H7 (cell line): ENCODE measurements around the gene MMP20. TPM values are rescaled to one million over a fixed set of nuclear protein-coding genes. Genes with fewer than 3 reads are reported as not detected.

ENCODE experiments used
- DNase-seq: peaks from one replicate; pipeline ENCODE4 v3.0.0; 2012
- H3K27me3 ChIP-seq: 2 replicates; pipeline ENCODE4 v1.6.0; 2011; ENCODE audit warnings: mild to moderate bottlenecking, low read length; ENCODE audit not compliant: control insufficient read depth, insufficient read depth
- H3K36me3 ChIP-seq: replicated peaks from 2 replicates; pipeline ENCODE4 v1.5.1; 2011; ENCODE audit warnings: low read length; ENCODE audit not compliant: control insufficient read depth, insufficient read depth
- H3K4me3 ChIP-seq: 2 replicates; pipeline ENCODE4 v1.5.1; 2011; ENCODE audit warnings: low read depth, mild to moderate bottlenecking, control low read depth, low read length, moderate library complexity; ENCODE audit not compliant: insufficient read depth
- total RNA-seq: library from RNA; depleted of rRNA; stranded (reverse); fragments of >200 nt; shearing (Covaris generic); gene quantifications from 2 replicates; pipeline ENCODE4 v1.2.3, GENCODE V29; 2014; rRNA removed

Gene MMP20
- total RNA-seq, 1 experiment from 2014 or later, result not detected

- no peak overlapping the region for H3K4me3 ChIP-seq
- no peaks in the 10 kb centered on the region for H3K36me3 ChIP-seq
- no peak for DNase-seq
- no peaks in the 10 kb centered on the region for H3K27me3 ChIP-seq
Measured at GRCh38 chr11:102544594-102544993, 80.5 kb downstream of the MMP20 start.

GRCh38 chr11:102539567-102539966 is 85.6 kb downstream of the MMP20 start:
- H3K4me3 ChIP-seq, result no peak overlapping the region
- no peak for DNase-seq
- no peaks in the 10 kb centered on the region for H3K36me3 ChIP-seq
- H3K27me3 ChIP-seq, result no peaks in the 10 kb centered on the region

GRCh38 chr11:102538932-102539331 is 86.2 kb downstream of the MMP20 start:
- Histone ChIP-seq H3K4me3 (no peak overlapping the region), H3K27me3 (no peaks in the 10 kb centered on the region), H3K36me3 (no peaks in the 10 kb centered on the region)
- DNase-seq, result no peak

- no peak overlapping the region for H3K4me3 ChIP-seq
- no peaks in the 10 kb centered on the region for H3K27me3 ChIP-seq
- H3K36me3 ChIP-seq, result no peaks in the 10 kb centered on the region
- no peak for DNase-seq
Measured at GRCh38 chr11:102534261-102534872, 90.8 kb downstream of the MMP20 start.

- peak; percentile 29 for DNase-seq
- Histone ChIP-seq H3K4me3 (no peak within 1 kb of the TSS), H3K27me3 (no peaks in the 10 kb centered on the region), H3K36me3 (no peaks in the 10 kb centered on the region)
Measured at GRCh38 chr11:102530558-102530957, 94.6 kb downstream of the MMP20 start, which contains the start of gene MMP7. TSS of gene MMP7 (minus strand) at chr11:102530747. CDS start at chr11:102530700, 47 bp downstream.

- Histone ChIP-seq H3K27me3 (no peaks in the 10 kb centered on the region), H3K4me3 (no peak overlapping the region), H3K36me3 (no peaks in the 10 kb centered on the region)
- DNase-seq, result no peak
Measured at GRCh38 chr11:102528618-102529017, 96.5 kb downstream of the MMP20 start.

GRCh38 chr11:102527684-102528083 is 97.4 kb downstream of the MMP20 start:
- Histone ChIP-seq H3K4me3 (no peak overlapping the region), H3K27me3 (no peaks in the 10 kb centered on the region), H3K36me3 (no peaks in the 10 kb centered on the region)
- DNase-seq, result no peak

GRCh38 chr11:102527041-102527440 is 98.1 kb downstream of the MMP20 start:
- Histone ChIP-seq H3K36me3 (no peaks in the 10 kb centered on the region), H3K27me3 (no peaks in the 10 kb centered on the region), H3K4me3 (no peak overlapping the region)
- no peak for DNase-seq

Other genes starting within 250 kb of the MMP20 start
- 73.7 and 113 TPM in 2 replicates for gene TMEM123, start 172.6 kb downstream of the MMP20 start, total RNA-seq
- gene MMP7, start 94.6 kb downstream of the MMP20 start, total RNA-seq, result not detected in 2 replicates
- not detected in 2 replicates for gene MMP27, start 80.4 kb upstream of the MMP20 start, total RNA-seq
- gene MMP8, start 99.6 kb upstream of the MMP20 start, total RNA-seq, result not detected in 2 replicates
- not detected in 2 replicates for gene MMP10, start 155.3 kb upstream of the MMP20 start, total RNA-seq
- 0.03 TPM in 1 of 2 replicates, not detected in the other for gene MMP1, start 172.8 kb upstream of the MMP20 start, total RNA-seq
- gene MMP3, start 218.3 kb upstream of the MMP20 start, total RNA-seq, result not detected in 2 replicates
- gene MMP12, start 249.7 kb upstream of the MMP20 start, total RNA-seq, result not detected in 2 replicates